Mononuclear cell (primary cell): ENCODE data around the gene SIPA1L2. TPM values are rescaled to one million over a fixed set of nuclear protein-coding genes. Genes with fewer than 3 reads are reported as not detected.
A peak's percentile ranks its signal among the peaks of the same experiment; 100 is the strongest.

Experiments
- H3K27me3 ChIP-seq: 2 replicates; pipeline ENCODE4 v1.6.0; 2011; ENCODE audit warnings: low read length, control low read depth; ENCODE audit not compliant: insufficient read depth
- H3K4me1 ChIP-seq: 2 replicates; pipeline ENCODE4 v1.5.1; 2011; ENCODE audit warnings: mild to moderate bottlenecking, low read length, control low read depth; ENCODE audit not compliant: insufficient read depth
- H3K4me3 ChIP-seq: 2 replicates; pipeline ENCODE4 v1.5.1; 2011; ENCODE audit warnings: mild to moderate bottlenecking, low read length, moderate library complexity
- H3K9me3 ChIP-seq: 2 replicates; pipeline ENCODE4 v1.5.1; 2011; ENCODE audit warnings: low read depth, mild to moderate bottlenecking, control low read depth, low read length
- total RNA-seq: library from RNA; depleted of rRNA; stranded (reverse); fragments of >200 nt; gene quantifications from one replicate; pipeline ENCODE4 v1.2.3, GENCODE V29; 2012

Gene SIPA1L2
- total RNA-seq: 2.4 TPM

- no peaks in the 10 kb centered on the region for H3K9me3 ChIP-seq
- peaks cover 19% of the 10 kb centered on the region for H3K27me3 ChIP-seq
- peaks cover 28% of the 10 kb centered on the region for H3K4me1 ChIP-seq
- peak within 1 kb of the TSS; percentile 48 for H3K4me3 ChIP-seq
Observed at GRCh38 chr1:232630047-232630893, at the start of gene SIPA1L2. TSS of gene SIPA1L2 (minus strand) at chr1:232630133. CDS start at chr1:232515339, 114,794 bp downstream.

GRCh38 chr1:232678185-232678886, 48.4 kb upstream of the SIPA1L2 start:
- H3K27me3 ChIP-seq: no peaks in the 10 kb centered on the region
- H3K9me3 ChIP-seq: no peaks in the 10 kb centered on the region
- H3K4me1 ChIP-seq: no peaks in the 10 kb centered on the region
- no peak overlapping the region for H3K4me3 ChIP-seq

- Histone ChIP-seq H3K9me3 (no peaks in the 10 kb centered on the region), H3K4me3 (no peak overlapping the region), H3K27me3 (no peaks in the 10 kb centered on the region), H3K4me1 (no peaks in the 10 kb centered on the region)
Observed at GRCh38 chr1:232676307-232676706, 46.4 kb upstream of the SIPA1L2 start.

GRCh38 chr1:232675898-232676297, 46.0 kb upstream of the SIPA1L2 start:
- Histone ChIP-seq H3K4me1 (no peaks in the 10 kb centered on the region), H3K27me3 (no peaks in the 10 kb centered on the region), H3K4me3 (no peak overlapping the region), H3K9me3 (no peaks in the 10 kb centered on the region)

- Histone ChIP-seq H3K4me3 (no peak overlapping the region), H3K27me3 (no peaks in the 10 kb centered on the region), H3K9me3 (no peaks in the 10 kb centered on the region), H3K4me1 (no peaks in the 10 kb centered on the region)
Observed at GRCh38 chr1:232675260-232675659, 45.3 kb upstream of the SIPA1L2 start.

GRCh38 chr1:232673256-232673655, 43.3 kb upstream of the SIPA1L2 start:
- Histone ChIP-seq H3K9me3 (no peaks in the 10 kb centered on the region), H3K27me3 (no peaks in the 10 kb centered on the region), H3K4me1 (no peaks in the 10 kb centered on the region)

GRCh38 chr1:232669981-232670747, 40.2 kb upstream of the SIPA1L2 start:
- Histone ChIP-seq H3K9me3 (no peaks in the 10 kb centered on the region), H3K4me3 (no peak overlapping the region), H3K27me3 (no peaks in the 10 kb centered on the region), H3K4me1 (no peaks in the 10 kb centered on the region)

More at GRCh38 chr1:232673256-232673655, 43.3 kb upstream of the SIPA1L2 start:
- no peak overlapping the region for H3K4me3 ChIP-seq

- Histone ChIP-seq H3K9me3 (no peaks in the 10 kb centered on the region), H3K27me3 (no peaks in the 10 kb centered on the region), H3K4me1 (no peaks in the 10 kb centered on the region), H3K4me3 (no peak overlapping the region)
Observed at GRCh38 chr1:232667778-232668165, 37.8 kb upstream of the SIPA1L2 start.

- H3K9me3 ChIP-seq: no peaks in the 10 kb centered on the region
- H3K4me3 ChIP-seq: no peak overlapping the region
- H3K27me3 ChIP-seq: no peaks in the 10 kb centered on the region
- no peaks in the 10 kb centered on the region for H3K4me1 ChIP-seq
Observed at GRCh38 chr1:232667094-232667777, 37.3 kb upstream of the SIPA1L2 start.

GRCh38 chr1:232664844-232665777, 35.2 kb upstream of the SIPA1L2 start:
- Histone ChIP-seq H3K4me1 (no peaks in the 10 kb centered on the region), H3K4me3 (no peak overlapping the region), H3K27me3 (no peaks in the 10 kb centered on the region), H3K9me3 (no peaks in the 10 kb centered on the region)

- H3K27me3 ChIP-seq: no peaks in the 10 kb centered on the region
- H3K4me1 ChIP-seq: no peaks in the 10 kb centered on the region
- no peak overlapping the region for H3K4me3 ChIP-seq
- no peaks in the 10 kb centered on the region for H3K9me3 ChIP-seq
Observed at GRCh38 chr1:232662910-232663309, 33.0 kb upstream of the SIPA1L2 start.

- H3K9me3 ChIP-seq: no peaks in the 10 kb centered on the region
- H3K4me1 ChIP-seq: peaks cover 15% of the 10 kb centered on the region
- no peak overlapping the region for H3K4me3 ChIP-seq
- no peaks in the 10 kb centered on the region for H3K27me3 ChIP-seq
Observed at GRCh38 chr1:232658386-232658785, 28.5 kb upstream of the SIPA1L2 start.

GRCh38 chr1:232657426-232658005, 27.6 kb upstream of the SIPA1L2 start:
- Histone ChIP-seq H3K27me3 (no peaks in the 10 kb centered on the region), H3K9me3 (no peaks in the 10 kb centered on the region), H3K4me1 (peaks cover 15% of the 10 kb centered on the region), H3K4me3 (no peak overlapping the region)
